Stimulated activated CD8-positive, alpha-beta memory T cell treated with anti-CD3 and anti-CD28 coated beads, Interleukin-12 subunit alpha, Interleukin-12 subunit beta, amount 100 ng/mL, for 1 hour (primary cell): ENCODE results near the gene GH2.
"Not testable (repeated sequence)": the region's sequence is repeated elsewhere in the genome, so short reads cannot be mapped to it uniquely, and the experiment has no call there.

Experiments
- DNase-seq: peaks from one replicate; pipeline ENCODE4 v3.0.0-alpha.2; 2020; ENCODE audit warnings: low read depth

GH2 gene

GRCh38 chr17:63881935-63882601, at the start of gene GH2:
Gene GH2 (minus strand): TSS chr17:63881944. CDS start chr17:63881801, 143 bp downstream.
- peak; percentile 44 for DNase-seq

GRCh38 chr17:63930951-63931575, 49.3 kb upstream of the GH2 start:
- DNase-seq, result peak; percentile 35

- no peak for DNase-seq
These were observed 48.4 kb upstream of the GH2 start for GRCh38 chr17:63929860-63930766.

GRCh38 chr17:63928966-63929695, 47.4 kb upstream of the GH2 start:
- DNase-seq, result no peak

GRCh38 chr17:63928172-63928666, 46.5 kb upstream of the GH2 start:
- no peak for DNase-seq

- DNase-seq, result no peak
These were observed 45.9 kb upstream of the GH2 start for GRCh38 chr17:63927464-63928171.

GRCh38 chr17:63926164-63926563, 44.4 kb upstream of the GH2 start:
- no peak for DNase-seq

GRCh38 chr17:63925615-63926014, 43.9 kb upstream of the GH2 start:
- no peak for DNase-seq

GRCh38 chr17:63922402-63922801, 40.7 kb upstream of the GH2 start:
- not testable (repeated sequence) for DNase-seq

GRCh38 chr17:63920779-63921178, 39.0 kb upstream of the GH2 start:
- not testable (repeated sequence) for DNase-seq

GRCh38 chr17:63920050-63920449, 38.3 kb upstream of the GH2 start:
- DNase-seq, result not testable (repeated sequence)

- peak; percentile 59 for DNase-seq
These were observed 37.6 kb upstream of the GH2 start for GRCh38 chr17:63919311-63919723.

GRCh38 chr17:63918789-63919305, 37.1 kb upstream of the GH2 start, which contains the start of gene GH1:
Gene GH1 (minus strand): TSS chr17:63918839. CDS start chr17:63918776, 63 bp downstream.
- not testable (repeated sequence) for DNase-seq

GRCh38 chr17:63918305-63918704, 36.6 kb upstream of the GH2 start:
- no peak for DNase-seq

GRCh38 chr17:63917646-63918045, 35.9 kb upstream of the GH2 start:
- no peak for DNase-seq

- DNase-seq, result not testable (repeated sequence)
These were observed 35.5 kb upstream of the GH2 start for GRCh38 chr17:63917206-63917605.

GRCh38 chr17:63916566-63917185, 34.9 kb upstream of the GH2 start:
- DNase-seq, result no peak

- not testable (repeated sequence) for DNase-seq
These were observed 34.0 kb upstream of the GH2 start for GRCh38 chr17:63915753-63916152.

GRCh38 chr17:63914471-63914870, 32.7 kb upstream of the GH2 start:
- no peak for DNase-seq

GRCh38 chr17:63911657-63912100, 29.9 kb upstream of the GH2 start:
- peak; percentile 50 for DNase-seq
